ENCODE measurements around the gene NAA80.

DNA sequence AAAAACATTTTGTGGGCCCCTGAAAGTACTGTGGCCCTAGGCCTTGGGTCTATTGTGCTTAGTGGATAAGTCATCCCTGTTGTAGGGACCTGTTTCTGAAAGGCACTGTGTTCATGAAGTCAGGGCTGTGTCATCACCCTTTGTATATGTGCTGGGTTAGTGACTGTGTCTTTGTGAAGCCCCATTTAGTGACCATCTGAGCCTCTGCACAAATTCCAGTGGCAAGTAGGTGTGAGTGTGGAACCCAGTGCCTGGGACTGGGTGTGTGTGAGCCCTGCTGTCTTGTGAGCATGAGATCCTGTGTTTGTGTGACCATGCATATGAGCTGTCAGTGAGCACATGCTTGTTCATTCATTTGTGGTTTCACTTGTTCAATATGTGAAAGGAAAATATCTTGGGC, 5.4 kb upstream of the NAA80 start:
- TF ChIP-seq, protein P1, sequence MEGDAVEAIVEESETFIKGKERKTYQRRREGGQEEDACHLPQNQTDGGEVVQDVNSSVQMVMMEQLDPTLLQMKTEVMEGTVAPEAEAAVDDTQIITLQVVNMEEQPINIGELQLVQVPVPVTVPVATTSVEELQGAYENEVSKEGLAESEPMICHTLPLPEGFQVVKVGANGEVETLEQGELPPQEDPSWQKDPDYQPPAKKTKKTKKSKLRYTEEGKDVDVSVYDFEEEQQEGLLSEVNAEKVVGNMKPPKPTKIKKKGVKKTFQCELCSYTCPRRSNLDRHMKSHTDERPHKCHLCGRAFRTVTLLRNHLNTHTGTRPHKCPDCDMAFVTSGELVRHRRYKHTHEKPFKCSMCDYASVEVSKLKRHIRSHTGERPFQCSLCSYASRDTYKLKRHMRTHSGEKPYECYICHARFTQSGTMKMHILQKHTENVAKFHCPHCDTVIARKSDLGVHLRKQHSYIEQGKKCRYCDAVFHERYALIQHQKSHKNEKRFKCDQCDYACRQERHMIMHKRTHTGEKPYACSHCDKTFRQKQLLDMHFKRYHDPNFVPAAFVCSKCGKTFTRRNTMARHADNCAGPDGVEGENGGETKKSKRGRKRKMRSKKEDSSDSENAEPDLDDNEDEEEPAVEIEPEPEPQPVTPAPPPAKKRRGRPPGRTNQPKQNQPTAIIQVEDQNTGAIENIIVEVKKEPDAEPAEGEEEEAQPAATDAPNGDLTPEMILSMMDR (IDR thresholded peaks at IDR 0.05) = no peak
- no peak for TF ChIP-seq POLR2A (IDR thresholded peaks at IDR 0.05)
